GM23248 (cell line): ENCODE results near the gene NOL12. TPM values are rescaled to one million over a fixed set of nuclear protein-coding genes. Genes with fewer than 3 reads are reported as not detected.

Source experiments
- DNase-seq: peaks from one replicate; pipeline ENCODE4 v3.0.0-alpha.2; 2015
- H2AFZ ChIP-seq: fragments of 200-600 bp; sonication (generic); 2 replicates; pipeline ENCODE4 v1.6.1; 2016; ENCODE audit warnings: antibody characterized with exemption
- H3F3A ChIP-seq: fragments of 200-600 bp; sonication (generic); 2 replicates; pipeline ENCODE4 v1.6.1; 2016; ENCODE audit warnings: mild to moderate bottlenecking, antibody characterized with exemption, mixed run types; ENCODE audit not compliant: insufficient read depth
- H3K27ac ChIP-seq: fragments of 200-600 bp; sonication (generic); 2 replicates; pipeline ENCODE4 v1.5.1; 2016; ENCODE audit warnings: mild to moderate bottlenecking
- H3K27me3 ChIP-seq: fragments of 200-600 bp; sonication (generic); replicated peaks from 2 replicates; pipeline ENCODE4 v1.6.1; 2016; ENCODE audit warnings: mild to moderate bottlenecking; ENCODE audit not compliant: insufficient read depth
- H3K36me3 ChIP-seq: fragments of 200-600 bp; sonication (generic); 2 replicates; pipeline ENCODE4 v1.6.1; 2016; ENCODE audit warnings: low read depth, mild to moderate bottlenecking
- H3K4me1 ChIP-seq: fragments of 200-600 bp; sonication (generic); 2 replicates; pipeline ENCODE4 v1.6.1; 2016; ENCODE audit warnings: mild to moderate bottlenecking; ENCODE audit not compliant: insufficient read depth
- H3K4me2 ChIP-seq: fragments of 200-600 bp; sonication (generic); one replicate; pipeline ENCODE4 v1.6.1; 2016; ENCODE audit warnings: mild to moderate bottlenecking; ENCODE audit not compliant: unreplicated experiment
- H3K4me3 ChIP-seq: fragments of 200-600 bp; sonication (generic); 2 replicates; pipeline ENCODE4 v1.5.1; 2016; ENCODE audit warnings: mild to moderate bottlenecking
- H3K79me2 ChIP-seq: fragments of 200-600 bp; sonication (generic); 2 replicates; pipeline ENCODE4 v1.6.1; 2016; ENCODE audit warnings: mild to moderate bottlenecking; ENCODE audit not compliant: insufficient read depth
- H3K9ac ChIP-seq: fragments of 200-600 bp; sonication (generic); 2 replicates; pipeline ENCODE4 v1.6.1; 2016; ENCODE audit warnings: mild to moderate bottlenecking
- H3K9me2 ChIP-seq: fragments of 200-600 bp; sonication (generic); 2 replicates; pipeline ENCODE4 v1.6.1; 2016; ENCODE audit warnings: mixed run types, mild to moderate bottlenecking, moderate library complexity; ENCODE audit not compliant: insufficient read depth
- H3K9me3 ChIP-seq: fragments of 200-600 bp; sonication (generic); one replicate; pipeline ENCODE4 v1.6.1; 2017; ENCODE audit warnings: low read depth
- H4K20me1 ChIP-seq: fragments of 200-600 bp; sonication (generic); 2 replicates; pipeline ENCODE4 v1.6.0; 2016; ENCODE audit not compliant: insufficient read depth
- EZH2 ChIP-seq: fragments of 200-600 bp; sonication (generic); IDR thresholded peaks from 2 replicates; pipeline ENCODE4 v1.6.1; 2018; ENCODE audit warnings: antibody characterized with exemption, mild to moderate bottlenecking; ENCODE audit not compliant: insufficient read depth, poor library complexity, severe bottlenecking
- EZH2phosphoT487 ChIP-seq: fragments of 200-600 bp; sonication (generic); IDR thresholded peaks from 2 replicates; pipeline ENCODE4 v1.6.1; 2018; ENCODE audit warnings: antibody characterized with exemption, moderate library complexity, mild to moderate bottlenecking, low read depth; ENCODE audit not compliant: insufficient read depth
- WGBS, 2 experiments: methylation state at CpG; one replicate each; pipeline ENCODE4 v1.1.6; 2015 to 2017; ENCODE audit warnings: low lambda C conversion rate in 2 of 2, low coverage in 1 of 2; ENCODE audit errors: missing lambda C conversion rate in 2 of 2; 5-methylcytosine and 5-hydroxymethylcytosine counted together
- in situ Hi-C: fragments of 300-500 bp; cut with MboI; formaldehyde crosslinking; loops from 2 replicates; pipeline ENCODE4 v1.15.0; 2020
- polyA plus RNA-seq: library from polyadenylated mRNA; unstranded; fragments of >200 nt; fragmentation: Nextera tagmentation; extraction: Ambion mirVana; gene quantifications from 2 replicates; pipeline ENCODE4 v1.2.1, GENCODE V29; 2016
- total RNA-seq: library from RNA; depleted of rRNA; stranded (reverse); fragments of >200 nt; shearing (Covaris generic); gene quantifications from 2 replicates; pipeline ENCODE4 v1.2.3, GENCODE V29; 2014

NOL12 gene
- total and polyA plus RNA-seq, 2 experiments from 2014 or later = 4.9 to 25.1 TPM

DNA sequence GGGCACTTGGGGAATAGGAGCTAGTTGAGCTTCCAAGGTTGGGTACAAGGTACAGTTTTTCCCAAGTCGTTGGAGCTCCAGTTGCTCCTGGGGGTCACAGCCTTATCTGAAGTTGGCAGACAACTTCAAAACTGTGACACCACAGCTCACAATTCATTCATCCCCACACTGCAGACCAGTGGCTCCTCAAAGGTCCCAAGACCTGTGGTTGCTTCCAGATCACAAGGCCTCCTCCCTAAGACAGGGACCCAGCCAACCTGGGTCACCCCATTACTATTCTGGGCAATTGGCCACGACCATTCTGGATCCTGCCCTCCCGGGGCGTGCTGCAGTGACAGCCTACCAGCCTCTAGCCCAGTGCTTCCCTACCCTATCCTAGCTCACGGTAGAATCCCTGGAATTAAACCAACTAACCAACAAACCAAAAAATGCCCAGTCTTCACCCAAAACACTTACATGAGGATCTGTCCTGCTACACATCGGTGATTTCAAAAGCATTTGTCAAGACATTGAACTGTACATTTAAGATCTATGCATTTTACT, 28.5 kb upstream of the NOL12 start:
- Histone ChIP-seq H3K4me3 (peak overlapping the region; percentile 86), H4K20me1 (0 out of 2 replicates have a peak, but pooled peaks cover 2% of the 10 kb centered on the region), H3K79me2 (peaks cover 28% of the 10 kb centered on the region), H3K4me2 (peak overlapping the region; percentile 97), H3K4me1 (peaks cover 35% of the 10 kb centered on the region), H3K9me2 (no peaks in the 10 kb centered on the region), H3K36me3 (no peaks in the 10 kb centered on the region), H3F3A (peaks cover 31% of the 10 kb centered on the region), H3K9me3 (no peaks in the 10 kb centered on the region), H3K9ac (peak overlapping the region; percentile 85), H3K27ac (peak overlapping the region; percentile 84), H2AFZ (peak overlapping the region; percentile 99), H3K27me3 (no peaks in the 10 kb centered on the region)
- 1 to 2% methylated on average over 5 to 6 of the region's 6 CpGs for WGBS, 2 experiments
- DNase-seq = peak; percentile 64
- in situ Hi-C loops = no loop called here
- TF ChIP-seq EZH2 = no peak
- TF ChIP-seq EZH2phosphoT487 = no peak

DNA sequence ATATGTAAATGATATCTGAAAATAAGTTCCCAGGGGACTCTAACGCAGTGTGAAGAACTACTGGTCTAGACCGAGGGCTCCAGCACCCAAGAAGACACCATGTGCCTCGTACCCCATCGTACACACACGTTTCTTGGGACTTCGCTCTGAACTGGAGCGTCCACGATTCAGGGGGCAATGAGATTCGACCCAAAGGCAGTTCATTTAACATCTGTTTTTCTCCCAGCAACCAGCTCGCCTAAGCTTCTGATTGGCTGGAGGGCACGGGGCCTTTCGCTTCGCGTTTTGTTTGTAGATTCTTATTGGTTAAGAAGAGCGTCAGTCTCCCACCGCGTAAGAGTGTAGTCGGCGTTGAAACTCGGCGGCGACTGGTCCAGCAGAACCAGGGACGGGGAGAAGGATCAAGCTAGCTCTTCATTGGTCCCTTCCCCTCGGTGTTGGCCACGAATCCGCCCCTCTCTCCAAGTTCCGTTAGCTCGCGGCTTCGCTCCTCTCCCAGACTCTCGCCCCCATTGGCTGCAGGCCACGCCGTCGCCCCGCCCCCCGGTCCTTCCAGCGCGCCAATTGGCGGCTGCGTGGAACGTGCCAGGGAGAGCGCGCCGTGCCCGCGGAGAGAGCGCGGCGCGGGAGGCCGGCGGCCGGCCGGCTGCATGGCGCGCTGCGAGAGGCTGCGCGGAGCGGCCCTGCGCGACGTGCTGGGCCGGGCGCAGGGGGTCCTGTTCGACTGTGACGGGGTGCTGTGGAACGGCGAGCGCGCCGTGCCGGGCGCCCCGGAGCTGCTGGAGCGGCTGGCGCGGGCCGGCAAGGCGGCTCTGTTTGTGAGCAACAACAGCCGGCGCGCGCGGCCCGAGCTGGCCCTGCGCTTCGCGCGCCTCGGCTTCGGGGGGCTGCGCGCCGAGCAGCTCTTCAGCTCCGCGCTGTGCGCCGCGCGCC, 27.7 kb upstream of the NOL12 start, which contains the start of gene PDXP:
TSS of gene PDXP (plus strand) at position 591 of the 933 bp plus-strand sequence. CDS start at position 651, 60 bp downstream.
- Histone ChIP-seq H3K27me3 (no peaks in the 10 kb centered on the region), H3K27ac (peak within 1 kb of the TSS; percentile 84), H4K20me1 (0 out of 2 replicates have a peak, but pooled peaks cover 2% of the 10 kb centered on the region), H3F3A (peaks cover 31% of the 10 kb centered on the region), H3K4me3 (peak within 1 kb of the TSS; percentile 86), H3K9me2 (no peaks in the 10 kb centered on the region), H3K4me2 (peak within 1 kb of the TSS; percentile 97), H3K36me3 (no peaks in the 10 kb centered on the region), H3K79me2 (peaks cover 36% of the 10 kb centered on the region), H3K4me1 (peaks cover 35% of the 10 kb centered on the region), H2AFZ (peak within 1 kb of the TSS; percentile 99), H3K9ac (peak within 1 kb of the TSS; percentile 85), H3K9me3 (no peaks in the 10 kb centered on the region)
- no peak for TF ChIP-seq EZH2phosphoT487
- no peak for TF ChIP-seq EZH2
- DNase-seq = peak; percentile 100
- 0 to 1% methylated on average over 43 to 68 of the region's 101 CpGs for WGBS, 2 experiments
- in situ Hi-C loops = no loop called here

DNA sequence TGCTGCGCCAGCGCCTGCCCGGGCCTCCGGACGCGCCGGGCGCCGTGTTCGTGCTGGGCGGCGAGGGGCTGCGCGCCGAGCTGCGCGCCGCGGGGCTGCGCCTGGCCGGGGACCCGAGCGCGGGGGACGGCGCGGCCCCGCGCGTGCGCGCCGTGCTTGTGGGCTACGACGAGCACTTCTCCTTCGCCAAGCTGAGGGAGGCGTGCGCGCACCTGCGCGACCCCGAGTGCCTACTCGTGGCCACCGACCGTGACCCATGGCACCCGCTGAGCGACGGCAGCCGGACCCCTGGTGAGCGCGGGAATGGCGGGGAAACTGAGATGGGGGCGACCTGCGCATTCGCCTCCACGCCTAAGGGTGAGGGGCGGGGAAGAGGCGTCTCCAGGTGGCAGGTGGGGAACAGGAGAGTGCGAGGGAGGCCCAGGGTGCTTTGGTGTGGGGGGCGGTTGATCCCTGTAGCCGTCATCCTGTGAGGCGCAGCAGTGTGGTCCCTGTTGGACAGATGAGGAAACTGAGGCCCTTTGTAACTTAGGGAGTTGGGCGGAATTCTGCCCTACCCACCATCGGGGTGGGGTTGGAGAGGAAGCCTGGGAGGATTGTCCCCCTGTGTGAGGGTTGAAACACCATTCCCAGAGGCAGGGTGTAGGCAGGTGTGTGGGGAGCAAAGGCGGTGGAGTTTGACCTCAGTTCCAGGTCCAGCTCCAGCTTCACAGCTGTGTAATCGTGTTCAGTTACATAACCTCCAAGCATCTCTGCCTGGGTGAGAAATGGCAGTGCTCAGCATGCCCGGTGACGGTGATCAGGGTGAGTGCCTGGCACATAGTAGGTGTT, 26.9 kb upstream of the NOL12 start:
- Histone ChIP-seq H4K20me1 (0 out of 2 replicates have a peak, but pooled peaks cover 2% of the 10 kb centered on the region), H3K9me2 (no peaks in the 10 kb centered on the region), H3K9me3 (no peaks in the 10 kb centered on the region), H3K36me3 (no peaks in the 10 kb centered on the region), H3K27me3 (no peaks in the 10 kb centered on the region), H3K4me2 (peak overlapping the region; percentile 82), H2AFZ (no peak overlapping the region), H3K27ac (no peak overlapping the region), H3K79me2 (peaks cover 45% of the 10 kb centered on the region), H3K4me1 (peaks cover 35% of the 10 kb centered on the region), H3K9ac (peak overlapping the region; percentile 69), H3F3A (peaks cover 31% of the 10 kb centered on the region), H3K4me3 (peak overlapping the region; percentile 86)
- in situ Hi-C loops = no loop called here
- TF ChIP-seq EZH2 (no peak), EZH2phosphoT487 (no peak)
- peak; percentile 27 for DNase-seq
- 8 to 12% methylated on average over 36 to 54 of the region's 68 CpGs for WGBS, 2 experiments
